ENCODE results near the gene CDIP1. TPM values are rescaled to one million over a fixed set of nuclear protein-coding genes. Genes with fewer than 3 reads are reported as not detected.
A peak's percentile ranks its signal among the peaks of the same experiment; 100 is the strongest.

Gene CDIP1
- total RNA-seq, 3 donors from 2014 or later (not counting 1 experiment from before 2014, with no cell fraction given) = 35.2 to 49.2 (median 37.9) TPM

- H3K4me1 ChIP-seq (ENCODE audit: control insufficient read depth, insufficient read depth, low read length) = peaks cover 8% of the 10 kb centered on the region
- ATAC-seq (no peak), DNase-seq (no peak)
- Mint-ChIP-seq H3K4me1 (peaks cover 0 to 4% of the 10 kb centered on the region in 2 donors), H3K27me3 (ENCODE audit: low read depth in 2 of 2) (no peaks in the 10 kb centered on the region), H3K27ac (no peak overlapping the region), H3K4me3 (no peak overlapping the region), H3K36me3 (no peaks in the 10 kb centered on the region), H3K9me3 (no peaks in the 10 kb centered on the region)
- H3K9me3 ChIP-seq (ENCODE audit: control insufficient read depth, insufficient read depth, low read length) = no peaks in the 10 kb centered on the region
- no peak for TF ChIP-seq CTCF (IDR thresholded peaks at IDR 0.05)
- no peaks in the 10 kb centered on the region for H3K36me3 ChIP-seq (ENCODE audit: control insufficient read depth, insufficient read depth, low read length)
- no peak overlapping the region for H3K4me3 ChIP-seq (ENCODE audit: low read length)
- no peaks in the 10 kb centered on the region for H3K27me3 ChIP-seq (ENCODE audit: control insufficient read depth, insufficient read depth, low read length)
- intact Hi-C loops (cut with micrococcal nuclease) = no loop called here
- no peak overlapping the region for H3K27ac ChIP-seq (ENCODE audit: low read length)
- 63% methylated on average over 4 of the region's 4 CpGs for WGBS (ENCODE audit: insufficient coverage)
Measured at GRCh38 chr16:4550591-4550990, 12.0 kb upstream of the CDIP1 start.

DNA sequence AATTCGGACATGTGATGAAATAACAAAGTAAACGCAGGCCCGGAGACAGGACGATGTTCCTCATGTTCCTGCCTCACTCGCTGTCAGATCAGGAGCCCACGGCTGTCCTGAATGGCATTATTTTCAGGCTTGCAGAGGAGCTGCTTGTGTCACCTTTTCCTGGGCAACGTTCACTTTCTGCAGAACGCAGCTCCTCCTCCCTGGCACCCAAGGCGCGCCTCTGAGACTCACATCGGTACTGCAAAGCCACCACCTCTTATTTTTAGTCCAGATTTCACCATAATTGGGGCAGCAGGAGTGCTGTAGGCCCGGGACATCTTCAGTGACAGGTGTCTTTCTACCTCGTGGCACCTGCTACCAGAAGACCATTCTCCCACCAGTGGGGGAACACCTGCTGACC is 9.6 kb upstream of the CDIP1 start:
- no peaks in the 10 kb centered on the region for H3K9me3 Mint-ChIP-seq
- H3K27ac Mint-ChIP-seq = no peak overlapping the region
- WGBS (ENCODE audit: insufficient coverage) = 86% methylated on average over 13 of the region's 13 CpGs

GRCh38 chr16:4544473-4544872 is 5.9 kb upstream of the CDIP1 start:
- peaks cover 8% of the 10 kb centered on the region for H3K9me3 ChIP-seq (ENCODE audit: control insufficient read depth, insufficient read depth, low read length)
- no peak overlapping the region for H3K4me3 ChIP-seq (ENCODE audit: low read length)
- WGBS (ENCODE audit: insufficient coverage) = 84% methylated on average over 8 of the region's 8 CpGs
- Mint-ChIP-seq H3K9me3 (peaks cover 0 to 2% of the 10 kb centered on the region in 2 donors), H3K4me3 (no peak overlapping the region), H3K27me3 (ENCODE audit: low read depth in 2 of 2) (no peaks in the 10 kb centered on the region), H3K4me1 (peaks cover 4 to 5% of the 10 kb centered on the region in 2 donors), H3K36me3 (no peaks in the 10 kb centered on the region), H3K27ac (no peak overlapping the region)
- TF ChIP-seq CTCF (IDR thresholded peaks at IDR 0.05) = no peak
- peaks cover 8% of the 10 kb centered on the region for H3K4me1 ChIP-seq (ENCODE audit: control insufficient read depth, insufficient read depth, low read length)
- H3K27ac ChIP-seq (ENCODE audit: low read length) = no peak overlapping the region
- H3K36me3 ChIP-seq (ENCODE audit: control insufficient read depth, insufficient read depth, low read length) = no peaks in the 10 kb centered on the region
- no peak for ATAC-seq
- DNase-seq = no peak
- no peaks in the 10 kb centered on the region for H3K27me3 ChIP-seq (ENCODE audit: control insufficient read depth, insufficient read depth, low read length)
- intact Hi-C loops (cut with micrococcal nuclease) = no loop called here

More for the DNA sequence above, 9.6 kb upstream of the CDIP1 start:
- Histone ChIP-seq H3K4me1 (ENCODE audit: control insufficient read depth, insufficient read depth, low read length) (peaks cover 8% of the 10 kb centered on the region), H3K9me3 (ENCODE audit: control insufficient read depth, insufficient read depth, low read length) (no peaks in the 10 kb centered on the region), H3K4me3 (ENCODE audit: low read length) (no peak overlapping the region), H3K36me3 (ENCODE audit: control insufficient read depth, insufficient read depth, low read length) (no peaks in the 10 kb centered on the region), H3K27me3 (ENCODE audit: control insufficient read depth, insufficient read depth, low read length) (no peaks in the 10 kb centered on the region), H3K27ac (ENCODE audit: low read length) (no peak overlapping the region)
- TF ChIP-seq CTCF (IDR thresholded peaks at IDR 0.05) = no peak
- Mint-ChIP-seq H3K36me3 (no peaks in the 10 kb centered on the region), H3K4me3 (no peak overlapping the region), H3K4me1 (peaks cover 0 to 4% of the 10 kb centered on the region in 2 donors), H3K27me3 (ENCODE audit: low read depth in 2 of 2) (no peaks in the 10 kb centered on the region)
- DNase-seq (no peak), ATAC-seq (no peak)
- intact Hi-C loops (cut with micrococcal nuclease) = loop anchor here (1.0 to 2.0 kb wide), 2 partner anchors 42 to 189 kb away; no protein-coding TSS in a partner anchor

- Mint-ChIP-seq H3K27ac (peak overlapping the region; percentile 24 to 88), H3K27me3 (ENCODE audit: low read depth in 2 of 2) (no peaks in the 10 kb centered on the region), H3K4me1 (peaks cover 28 to 37% of the 10 kb centered on the region in 2 donors), H3K9me3 (peaks cover 0 to 2% of the 10 kb centered on the region in 2 donors), H3K4me3 (peak overlapping the region; percentile 66), H3K36me3 (no peaks in the 10 kb centered on the region)
- ATAC-seq (no peak), DNase-seq (no peak)
- WGBS (ENCODE audit: insufficient coverage) = 86% methylated on average over 2 of the region's 2 CpGs
- H3K9me3 ChIP-seq (ENCODE audit: control insufficient read depth, insufficient read depth, low read length) = peaks cover 9% of the 10 kb centered on the region
- H3K36me3 ChIP-seq (ENCODE audit: control insufficient read depth, insufficient read depth, low read length) = no peaks in the 10 kb centered on the region
- no peak overlapping the region for H3K4me3 ChIP-seq (ENCODE audit: low read length)
- H3K27me3 ChIP-seq (ENCODE audit: control insufficient read depth, insufficient read depth, low read length) = no peaks in the 10 kb centered on the region
- intact Hi-C loops (cut with micrococcal nuclease) = loop anchor here (5.0 kb wide), 2 partner anchors 62 to 112 kb away; partner anchors contain the start of genes DNAJA3 and HMOX2
- peaks cover 31% of the 10 kb centered on the region for H3K4me1 ChIP-seq (ENCODE audit: control insufficient read depth, insufficient read depth, low read length)
- H3K27ac ChIP-seq (ENCODE audit: low read length) = no peak overlapping the region
- no peak for TF ChIP-seq CTCF (IDR thresholded peaks at IDR 0.05)
Measured at GRCh38 chr16:4539716-4540284, 1.2 kb upstream of the CDIP1 start.
